ENCODE measurements around the gene RPAP2.

The RPAP2 gene

GRCh38 chr1:92317836-92318493, 19.1 kb downstream of the RPAP2 start:
- Histone ChIP-seq H3K27me3 (ENCODE audit: control insufficient read depth in 5 of 5, insufficient read depth in 4 of 5, low read length in 5 of 5) (no peaks in the 10 kb centered on the region), H3K36me3 (ENCODE audit: control insufficient read depth in 5 of 5, insufficient read depth in 5 of 5, low read length in 5 of 5) (peaks cover 6 to 15% (median 11%) of the 10 kb centered on the region in 5 donors), H3K4me1 (ENCODE audit: control insufficient read depth in 5 of 5, insufficient read depth in 5 of 5, low read length in 5 of 5) (peaks cover 0 to 4% (median 0%) of the 10 kb centered on the region in 5 donors), H3K4me3 (ENCODE audit: low read depth in 1 of 5, low read length in 5 of 5) (no peak overlapping the region), H3K9me3 (ENCODE audit: control insufficient read depth in 5 of 5, low read length in 5 of 5) (no peaks in the 10 kb centered on the region), H3K27ac (ENCODE audit: low read depth, low read length) (no peak overlapping the region), H3K9ac (ENCODE audit: low read length in 5 of 5) (no peak overlapping the region)

DNA sequence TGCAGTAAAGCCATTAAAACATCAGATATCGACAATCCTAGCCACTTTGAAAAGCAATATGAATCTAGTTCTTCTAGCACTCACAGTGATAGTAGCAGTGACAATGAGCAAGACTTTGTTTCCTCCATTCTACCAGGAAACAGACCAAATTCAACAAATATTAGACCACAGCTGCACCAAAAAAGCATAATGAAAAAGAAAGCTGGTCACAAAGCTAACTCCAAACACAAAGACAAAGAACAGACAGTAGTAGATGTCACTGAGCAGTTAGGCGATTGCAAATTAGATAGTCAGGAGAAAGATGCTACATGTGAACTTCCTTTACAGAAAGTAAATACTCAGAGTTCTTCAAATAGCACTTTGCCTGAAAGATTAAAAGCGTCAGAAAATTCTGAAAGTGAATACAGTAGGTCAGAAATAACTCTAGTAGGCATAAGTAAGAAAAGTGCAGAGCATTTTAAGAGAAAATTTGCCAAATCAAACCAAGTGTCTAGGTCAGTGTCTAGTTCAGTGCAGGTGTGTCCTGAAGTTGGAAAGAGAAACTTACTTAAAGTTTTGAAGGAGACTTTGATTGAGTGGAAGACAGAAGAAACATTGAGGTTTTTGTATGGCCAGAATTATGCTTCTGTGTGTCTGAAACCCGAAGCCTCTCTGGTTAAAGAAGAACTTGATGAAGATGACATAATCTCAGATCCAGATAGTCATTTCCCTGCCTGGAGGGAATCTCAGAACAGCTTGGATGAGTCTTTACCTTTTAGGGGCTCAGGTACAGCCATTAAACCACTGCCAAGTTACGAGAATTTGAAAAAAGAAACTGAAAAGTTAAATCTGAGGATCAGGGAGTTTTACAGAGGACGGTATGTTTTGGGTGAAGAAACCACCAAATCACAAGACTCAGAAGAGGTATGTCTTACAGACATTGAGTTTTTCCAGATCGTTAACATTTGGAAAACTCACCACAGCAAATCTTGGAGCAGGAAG, 24.9 kb downstream of the RPAP2 start:
- Histone ChIP-seq H3K9ac (ENCODE audit: low read length in 5 of 5) (no peak overlapping the region), H3K27me3 (ENCODE audit: control insufficient read depth in 5 of 5, insufficient read depth in 4 of 5, low read length in 5 of 5) (no peaks in the 10 kb centered on the region), H3K4me3 (ENCODE audit: low read depth in 1 of 5, low read length in 5 of 5) (no peak overlapping the region), H3K4me1 (ENCODE audit: control insufficient read depth in 5 of 5, insufficient read depth in 5 of 5, low read length in 5 of 5) (no peaks in the 10 kb centered on the region), H3K36me3 (ENCODE audit: control insufficient read depth in 5 of 5, insufficient read depth in 5 of 5, low read length in 5 of 5) (peaks cover 32 to 37% (median 35%) of the 10 kb centered on the region in 5 donors), H3K27ac (ENCODE audit: low read depth, low read length) (no peak overlapping the region), H3K9me3 (ENCODE audit: control insufficient read depth in 5 of 5, low read length in 5 of 5) (peaks cover 4 to 18% (median 13%) of the 10 kb centered on the region in 5 donors)

DNA sequence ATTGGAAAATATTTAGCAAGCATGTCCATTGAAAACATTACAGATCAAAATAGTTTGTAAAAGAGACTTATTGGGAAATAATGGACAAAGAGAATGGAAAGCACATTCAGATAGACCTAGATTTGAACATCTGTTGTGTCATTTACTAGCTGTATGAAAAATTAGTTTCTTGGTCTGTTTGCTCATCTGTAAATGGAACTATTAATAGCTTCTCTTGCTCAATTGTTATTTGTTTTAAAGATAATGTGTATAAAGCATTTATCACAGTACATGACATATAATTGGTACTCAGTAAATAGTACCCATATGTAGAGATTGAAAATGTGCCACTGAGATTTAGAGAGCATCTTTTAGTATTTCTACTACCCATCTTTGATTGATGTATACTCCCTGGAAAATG, 25.9 kb downstream of the RPAP2 start:
- Histone ChIP-seq H3K9ac (ENCODE audit: low read length in 5 of 5) (no peak overlapping the region), H3K4me1 (ENCODE audit: control insufficient read depth in 5 of 5, insufficient read depth in 5 of 5, low read length in 5 of 5) (no peaks in the 10 kb centered on the region), H3K27me3 (ENCODE audit: control insufficient read depth in 5 of 5, insufficient read depth in 4 of 5, low read length in 5 of 5) (no peaks in the 10 kb centered on the region), H3K36me3 (ENCODE audit: control insufficient read depth in 5 of 5, insufficient read depth in 5 of 5, low read length in 5 of 5) (peaks cover 33 to 45% (median 38%) of the 10 kb centered on the region in 5 donors), H3K27ac (ENCODE audit: low read depth, low read length) (no peak overlapping the region), H3K9me3 (ENCODE audit: control insufficient read depth in 5 of 5, low read length in 5 of 5) (peaks cover 4 to 20% (median 13%) of the 10 kb centered on the region in 5 donors), H3K4me3 (ENCODE audit: low read depth in 1 of 5, low read length in 5 of 5) (no peak overlapping the region)

DNA sequence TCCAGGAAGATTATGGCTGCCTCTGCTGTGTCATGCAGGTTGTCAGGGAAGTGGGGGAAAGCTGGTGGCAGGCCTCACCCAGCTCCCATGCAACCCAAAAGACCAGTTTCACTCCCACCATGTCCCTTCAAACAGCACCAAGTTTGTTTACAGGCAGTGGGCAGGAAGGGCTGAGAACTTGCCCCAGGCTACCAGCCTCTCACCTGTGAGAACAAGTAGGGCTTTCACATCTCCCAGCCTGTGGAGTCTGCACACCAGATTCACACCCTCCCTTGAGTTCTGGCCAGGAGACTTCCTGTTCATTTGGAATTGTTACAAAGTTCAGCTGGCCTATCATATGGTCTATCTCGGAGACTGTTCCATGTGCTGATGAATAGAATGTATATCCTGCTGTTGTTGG, 27.8 kb downstream of the RPAP2 start:
- H3K36me3 ChIP-seq (ENCODE audit: control insufficient read depth in 5 of 5, insufficient read depth in 5 of 5, low read length in 5 of 5): peaks cover 30 to 40% (median 33%) of the 10 kb centered on the region in 5 donors
- no peaks in the 10 kb centered on the region for H3K27me3 ChIP-seq (ENCODE audit: control insufficient read depth in 5 of 5, insufficient read depth in 4 of 5, low read length in 5 of 5)
- H3K9ac ChIP-seq (ENCODE audit: low read length in 5 of 5): no peak overlapping the region
- no peak overlapping the region for H3K27ac ChIP-seq (ENCODE audit: low read depth, low read length)
- peak overlapping the region in 2 of 5 donors; percentile 6 to 22 for H3K4me3 ChIP-seq (ENCODE audit: low read depth in 1 of 5, low read length in 5 of 5)
- no peaks in the 10 kb centered on the region for H3K4me1 ChIP-seq (ENCODE audit: control insufficient read depth in 5 of 5, insufficient read depth in 5 of 5, low read length in 5 of 5)
- H3K9me3 ChIP-seq (ENCODE audit: control insufficient read depth in 5 of 5, low read length in 5 of 5): peaks cover 4 to 20% (median 13%) of the 10 kb centered on the region in 5 donors

DNA sequence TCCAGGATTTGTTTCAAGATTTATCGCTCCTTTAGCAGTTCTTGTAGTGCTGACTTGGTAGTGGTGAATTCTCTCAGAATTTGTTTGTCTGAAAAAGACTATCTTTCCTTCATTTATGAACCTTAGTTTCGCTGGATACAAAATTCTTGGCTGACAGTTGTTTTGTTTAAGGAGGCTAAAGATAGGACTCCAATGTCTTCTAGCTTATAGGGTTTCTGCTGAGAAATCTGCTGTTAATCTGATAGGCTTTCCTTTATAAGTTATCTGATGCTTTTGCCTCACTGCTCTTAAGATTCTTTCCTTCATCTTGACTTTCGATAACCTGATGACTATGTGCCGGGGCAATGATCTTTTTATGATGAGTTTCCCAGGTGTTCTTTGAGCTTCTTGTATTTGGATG, 28.9 kb downstream of the RPAP2 start:
- no peaks in the 10 kb centered on the region for H3K4me1 ChIP-seq (ENCODE audit: control insufficient read depth in 5 of 5, insufficient read depth in 5 of 5, low read length in 5 of 5)
- peaks cover 4 to 20% (median 13%) of the 10 kb centered on the region in 5 donors for H3K9me3 ChIP-seq (ENCODE audit: control insufficient read depth in 5 of 5, low read length in 5 of 5)
- H3K36me3 ChIP-seq (ENCODE audit: control insufficient read depth in 5 of 5, insufficient read depth in 5 of 5, low read length in 5 of 5): peaks cover 30 to 40% (median 33%) of the 10 kb centered on the region in 5 donors
- H3K4me3 ChIP-seq (ENCODE audit: low read depth in 1 of 5, low read length in 5 of 5): no peak overlapping the region
- no peak overlapping the region for H3K9ac ChIP-seq (ENCODE audit: low read length in 5 of 5)
- H3K27me3 ChIP-seq (ENCODE audit: control insufficient read depth in 5 of 5, insufficient read depth in 4 of 5, low read length in 5 of 5): no peaks in the 10 kb centered on the region
- no peak overlapping the region for H3K27ac ChIP-seq (ENCODE audit: low read depth, low read length)

DNA sequence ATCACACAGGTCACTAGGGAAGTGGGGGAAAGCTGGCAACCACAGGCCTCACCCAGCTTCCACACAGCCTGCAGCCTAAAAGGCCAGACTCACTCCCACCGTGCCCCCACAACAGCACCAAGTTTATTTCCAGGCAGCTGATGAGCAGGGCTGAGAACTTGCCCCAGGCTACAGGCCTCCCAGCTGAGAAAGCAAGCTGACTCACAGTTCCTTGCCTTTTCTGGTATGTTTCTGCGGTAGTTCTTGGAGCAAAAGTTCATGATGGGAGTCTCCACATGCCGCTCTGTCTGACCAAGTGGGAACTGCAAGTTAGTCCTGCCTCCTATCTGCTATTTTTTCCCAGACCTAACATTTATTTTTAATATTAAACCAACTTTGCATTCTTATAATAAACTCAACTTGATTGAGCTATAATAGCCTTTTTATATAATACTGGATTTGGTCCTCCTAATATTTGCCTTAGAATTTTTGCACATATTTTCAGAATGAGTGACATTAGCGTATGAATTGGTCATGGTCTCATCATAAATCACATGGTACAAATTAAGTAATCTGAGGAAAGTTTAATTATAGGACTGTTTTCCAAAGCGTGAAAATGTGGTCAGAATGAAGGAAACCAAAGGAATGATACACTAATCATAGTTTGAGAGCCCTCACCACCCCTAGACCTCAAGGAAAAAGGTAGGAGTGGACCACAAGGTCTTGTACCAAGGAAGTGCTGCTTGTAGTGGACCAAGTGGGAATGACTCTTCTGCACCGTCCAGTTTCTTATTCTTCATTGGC, 30.7 kb downstream of the RPAP2 start:
- Histone ChIP-seq H3K9ac (ENCODE audit: low read length in 5 of 5) (no peak overlapping the region), H3K36me3 (ENCODE audit: control insufficient read depth in 5 of 5, insufficient read depth in 5 of 5, low read length in 5 of 5) (peaks cover 17 to 32% (median 23%) of the 10 kb centered on the region in 5 donors)

DNA sequence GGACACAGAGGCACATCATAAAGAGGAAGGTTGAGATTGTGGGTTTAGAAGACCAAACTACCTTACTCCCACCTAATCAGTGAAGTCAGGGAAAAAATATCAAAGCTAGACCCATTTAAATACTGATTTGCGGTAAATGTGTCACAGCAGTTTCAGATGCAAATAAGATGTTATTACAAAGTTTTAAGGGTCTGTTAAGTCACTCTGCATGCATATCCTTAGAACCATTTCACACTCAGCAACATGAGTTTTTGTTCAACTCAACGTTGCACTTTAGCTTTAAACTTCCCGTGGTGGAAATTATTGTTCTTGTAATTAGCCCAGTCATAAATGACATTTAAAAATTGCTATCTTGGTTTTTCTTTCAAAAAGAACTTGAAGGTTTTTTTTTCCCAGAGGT, 34.8 kb downstream of the RPAP2 start:
- H3K9ac ChIP-seq (ENCODE audit: low read length in 5 of 5): no peak overlapping the region
- H3K36me3 ChIP-seq (ENCODE audit: control insufficient read depth in 5 of 5, insufficient read depth in 5 of 5, low read length in 5 of 5): peaks cover 20 to 35% (median 21%) of the 10 kb centered on the region in 5 donors
- H3K4me1 ChIP-seq (ENCODE audit: control insufficient read depth in 5 of 5, insufficient read depth in 5 of 5, low read length in 5 of 5): no peaks in the 10 kb centered on the region

More for the DNA sequence above, 30.7 kb downstream of the RPAP2 start:
- Histone ChIP-seq H3K27ac (ENCODE audit: low read depth, low read length) (no peak overlapping the region), H3K4me1 (ENCODE audit: control insufficient read depth in 5 of 5, insufficient read depth in 5 of 5, low read length in 5 of 5) (no peaks in the 10 kb centered on the region), H3K4me3 (ENCODE audit: low read depth in 1 of 5, low read length in 5 of 5) (no peak overlapping the region), H3K27me3 (ENCODE audit: control insufficient read depth in 5 of 5, insufficient read depth in 4 of 5, low read length in 5 of 5) (no peaks in the 10 kb centered on the region), H3K9me3 (ENCODE audit: control insufficient read depth in 5 of 5, low read length in 5 of 5) (peaks cover 4 to 20% (median 13%) of the 10 kb centered on the region in 5 donors)

DNA sequence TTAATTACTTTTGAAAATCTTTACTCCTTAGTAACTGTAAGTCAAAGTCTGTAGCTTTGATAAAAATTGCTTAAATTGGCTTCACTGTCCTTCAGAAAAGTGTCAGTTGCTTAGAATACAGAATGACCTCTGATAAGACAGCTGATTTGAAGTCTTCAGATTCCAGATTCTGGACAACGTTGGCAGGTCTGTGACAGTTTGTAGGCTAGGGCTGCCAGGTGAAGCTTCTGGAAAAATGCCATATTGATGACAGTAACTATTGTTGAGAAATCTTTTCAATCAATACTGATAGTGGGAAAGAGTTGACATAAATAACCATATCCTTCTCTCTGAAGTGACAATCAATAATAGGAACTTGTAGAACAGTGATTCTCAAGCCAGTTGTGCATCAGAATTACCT, 41.3 kb downstream of the RPAP2 start:
- Histone ChIP-seq H3K9me3 (ENCODE audit: control insufficient read depth in 5 of 5, low read length in 5 of 5) (no peaks in the 10 kb centered on the region), H3K36me3 (ENCODE audit: control insufficient read depth in 5 of 5, insufficient read depth in 5 of 5, low read length in 5 of 5) (peaks cover 16 to 32% (median 24%) of the 10 kb centered on the region in 5 donors), H3K27me3 (ENCODE audit: control insufficient read depth in 5 of 5, insufficient read depth in 4 of 5, low read length in 5 of 5) (no peaks in the 10 kb centered on the region), H3K4me1 (ENCODE audit: control insufficient read depth in 5 of 5, insufficient read depth in 5 of 5, low read length in 5 of 5) (no peaks in the 10 kb centered on the region), H3K4me3 (ENCODE audit: low read depth in 1 of 5, low read length in 5 of 5) (no peak overlapping the region), H3K9ac (ENCODE audit: low read length in 5 of 5) (no peak overlapping the region), H3K27ac (ENCODE audit: low read depth, low read length) (no peak overlapping the region)

More for the DNA sequence above, 34.8 kb downstream of the RPAP2 start:
- no peak overlapping the region for H3K27ac ChIP-seq (ENCODE audit: low read depth, low read length)
- H3K4me3 ChIP-seq (ENCODE audit: low read depth in 1 of 5, low read length in 5 of 5): no peak overlapping the region
- no peaks in the 10 kb centered on the region for H3K27me3 ChIP-seq (ENCODE audit: control insufficient read depth in 5 of 5, insufficient read depth in 4 of 5, low read length in 5 of 5)
- peaks cover 0 to 3% (median 0%) of the 10 kb centered on the region in 5 donors for H3K9me3 ChIP-seq (ENCODE audit: control insufficient read depth in 5 of 5, low read length in 5 of 5)

DNA sequence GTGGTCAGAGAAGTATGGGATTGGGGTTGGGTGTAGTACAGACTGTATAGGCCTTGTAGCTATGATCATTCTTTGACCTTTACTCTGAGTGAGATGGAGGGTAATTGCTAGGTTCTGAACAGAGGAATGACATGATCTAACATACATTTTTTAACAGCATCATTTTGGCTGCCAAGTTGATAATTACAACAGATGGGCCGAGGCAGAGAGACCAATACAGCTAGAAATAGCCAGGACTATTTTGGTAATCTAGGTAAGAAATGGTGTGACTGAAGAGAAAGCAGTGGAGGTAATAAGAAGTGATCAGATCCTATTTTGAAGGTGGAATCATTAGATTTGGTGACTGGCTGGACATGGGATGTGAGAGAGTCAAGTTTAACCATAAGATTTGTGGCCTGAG, 43.5 kb downstream of the RPAP2 start:
- no peak overlapping the region for H3K27ac ChIP-seq (ENCODE audit: low read depth, low read length)
- H3K36me3 ChIP-seq (ENCODE audit: control insufficient read depth in 5 of 5, insufficient read depth in 5 of 5, low read length in 5 of 5): peaks cover 15 to 32% (median 21%) of the 10 kb centered on the region in 5 donors
- H3K27me3 ChIP-seq (ENCODE audit: control insufficient read depth in 5 of 5, insufficient read depth in 4 of 5, low read length in 5 of 5): no peaks in the 10 kb centered on the region
- no peaks in the 10 kb centered on the region for H3K4me1 ChIP-seq (ENCODE audit: control insufficient read depth in 5 of 5, insufficient read depth in 5 of 5, low read length in 5 of 5)
- no peaks in the 10 kb centered on the region for H3K9me3 ChIP-seq (ENCODE audit: control insufficient read depth in 5 of 5, low read length in 5 of 5)
- no peak overlapping the region for H3K4me3 ChIP-seq (ENCODE audit: low read depth in 1 of 5, low read length in 5 of 5)
- H3K9ac ChIP-seq (ENCODE audit: low read length in 5 of 5): no peak overlapping the region

All from subcutaneous abdominal adipose tissue (tissue), 5 donors.